ENCODE data around the gene IL1R1. TPM values are rescaled to one million over a fixed set of nuclear protein-coding genes. Genes with fewer than 3 reads are reported as not detected.

IL1R1 gene
- total RNA-seq, 2 experiments from 2014 or later = not detected

DNA sequence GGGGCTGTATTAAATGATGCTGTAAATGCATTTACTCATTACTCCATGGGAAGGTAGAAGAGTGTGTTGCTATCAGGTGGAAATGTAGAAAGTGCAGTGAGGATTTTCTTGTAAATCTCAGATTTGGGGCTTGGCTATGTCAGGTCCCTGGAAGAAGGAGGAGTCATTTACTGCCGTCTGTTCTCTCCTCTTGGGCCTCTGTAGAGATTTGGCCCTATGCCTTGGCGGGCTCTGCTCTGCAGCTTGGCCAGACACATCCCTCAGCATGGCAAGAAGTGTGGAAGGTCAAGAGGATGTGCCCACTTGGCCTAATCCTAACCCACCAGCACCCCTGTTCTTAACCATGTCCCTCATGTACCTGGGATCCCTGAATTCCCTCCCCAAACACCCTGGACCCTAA lies 6.7 kb downstream of the IL1R1 start:
- no peak for TF ChIP-seq EZH2phosphoT487 (IDR thresholded peaks at IDR 0.05; ENCODE audit: borderline replicate concordance, low read depth, low read length)
- TF ChIP-seq, protein P1, sequence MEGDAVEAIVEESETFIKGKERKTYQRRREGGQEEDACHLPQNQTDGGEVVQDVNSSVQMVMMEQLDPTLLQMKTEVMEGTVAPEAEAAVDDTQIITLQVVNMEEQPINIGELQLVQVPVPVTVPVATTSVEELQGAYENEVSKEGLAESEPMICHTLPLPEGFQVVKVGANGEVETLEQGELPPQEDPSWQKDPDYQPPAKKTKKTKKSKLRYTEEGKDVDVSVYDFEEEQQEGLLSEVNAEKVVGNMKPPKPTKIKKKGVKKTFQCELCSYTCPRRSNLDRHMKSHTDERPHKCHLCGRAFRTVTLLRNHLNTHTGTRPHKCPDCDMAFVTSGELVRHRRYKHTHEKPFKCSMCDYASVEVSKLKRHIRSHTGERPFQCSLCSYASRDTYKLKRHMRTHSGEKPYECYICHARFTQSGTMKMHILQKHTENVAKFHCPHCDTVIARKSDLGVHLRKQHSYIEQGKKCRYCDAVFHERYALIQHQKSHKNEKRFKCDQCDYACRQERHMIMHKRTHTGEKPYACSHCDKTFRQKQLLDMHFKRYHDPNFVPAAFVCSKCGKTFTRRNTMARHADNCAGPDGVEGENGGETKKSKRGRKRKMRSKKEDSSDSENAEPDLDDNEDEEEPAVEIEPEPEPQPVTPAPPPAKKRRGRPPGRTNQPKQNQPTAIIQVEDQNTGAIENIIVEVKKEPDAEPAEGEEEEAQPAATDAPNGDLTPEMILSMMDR (conservative IDR thresholded peaks at IDR 0.05; ENCODE audit: low read length) = no peak
- CTCF ChIA-PET (ENCODE audit: unreplicated experiment) = no interaction called here
- no peak overlapping the region for H3K4me2 ChIP-seq (ENCODE audit: low read length)
- BruUV-seq (replicated peaks) = no TSS peak
- no peaks in the 10 kb centered on the region for H3K36me3 ChIP-seq (ENCODE audit: insufficient read depth, low read length)
- intact Hi-C loops (cut with micrococcal nuclease; ENCODE audit: unreplicated experiment) = no loop called here
- H3K4me1 ChIP-seq (ENCODE audit: insufficient read depth, low read length, poor library complexity, severe bottlenecking) = no peaks in the 10 kb centered on the region
- no peaks in the 10 kb centered on the region for H3K9me2 ChIP-seq (ENCODE audit: insufficient read depth, low read length)
- DNase-seq (ENCODE audit: low spot score) = no peak
- no peaks in the 10 kb centered on the region for H4K20me1 ChIP-seq (ENCODE audit: insufficient read depth, low read length)
- H3K27ac ChIP-seq (ENCODE audit: low read depth, low read length, poor library complexity, severe bottlenecking) = no peak overlapping the region
- POLR2A ChIA-PET = no interaction called here
- H3K4me3 ChIP-seq (ENCODE audit: low read depth, low read length, poor library complexity, severe bottlenecking) = no peak overlapping the region
- H3K79me2 ChIP-seq (ENCODE audit: insufficient read depth, low read depth, low read length) = no peaks in the 10 kb centered on the region
- H2AFZ ChIP-seq (ENCODE audit: low read length) = no peak overlapping the region
- no peaks in the 10 kb centered on the region for H3K9me3 ChIP-seq (ENCODE audit: low read length)

DNA sequence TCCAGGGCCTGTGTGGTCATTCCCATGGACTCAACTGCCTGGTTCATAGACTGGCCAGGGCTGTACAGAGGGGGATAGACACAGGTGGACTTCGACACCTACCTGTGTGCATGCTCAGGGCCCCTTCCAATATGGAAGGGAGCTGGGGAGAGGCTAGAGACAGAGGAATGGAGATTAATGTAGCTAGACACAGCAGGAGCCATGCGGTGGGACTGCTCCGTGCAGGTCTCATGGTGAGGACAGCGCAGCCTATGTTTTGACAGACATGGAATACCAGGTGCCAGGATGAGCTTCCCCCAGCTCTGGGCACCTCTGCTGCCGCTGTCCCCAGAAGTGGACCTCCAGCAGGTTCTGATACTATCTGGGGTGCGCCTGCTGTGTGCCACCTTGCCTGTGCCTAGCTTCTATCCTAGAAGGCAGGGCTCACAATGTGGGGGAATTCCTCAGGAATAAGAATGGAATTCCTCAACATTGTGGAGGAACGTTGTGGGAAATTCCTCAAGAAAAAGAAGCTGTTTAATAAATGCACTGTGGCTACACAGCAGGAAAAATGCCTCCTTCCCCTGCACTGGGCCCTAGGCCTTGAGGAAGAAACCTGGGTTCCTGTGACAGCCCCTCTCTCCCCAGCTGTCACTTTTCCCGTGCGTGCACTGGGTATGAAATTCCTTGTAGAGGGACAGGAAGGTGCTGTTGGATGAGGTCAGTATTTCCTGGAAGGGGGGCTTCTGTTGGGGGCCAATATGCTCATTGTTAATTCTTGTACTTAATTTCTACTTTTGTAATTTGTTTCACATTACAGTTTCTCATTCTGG lies 7.3 kb downstream of the IL1R1 start:
- no peak for DNase-seq (ENCODE audit: low spot score)
- CTCF ChIA-PET (ENCODE audit: unreplicated experiment) = no interaction called here
- H3K4me2 ChIP-seq (ENCODE audit: low read length) = no peak overlapping the region
- H3K9me3 ChIP-seq (ENCODE audit: low read length) = no peaks in the 10 kb centered on the region
- intact Hi-C loops (cut with micrococcal nuclease; ENCODE audit: unreplicated experiment) = no loop called here
- H3K4me1 ChIP-seq (ENCODE audit: insufficient read depth, low read length, poor library complexity, severe bottlenecking) = no peaks in the 10 kb centered on the region
- H3K27ac ChIP-seq (ENCODE audit: low read depth, low read length, poor library complexity, severe bottlenecking) = no peak overlapping the region
- POLR2A ChIA-PET = no interaction called here
- H3K36me3 ChIP-seq (ENCODE audit: insufficient read depth, low read length) = no peaks in the 10 kb centered on the region
- H3K9me2 ChIP-seq (ENCODE audit: insufficient read depth, low read length) = no peaks in the 10 kb centered on the region
- H4K20me1 ChIP-seq (ENCODE audit: insufficient read depth, low read length) = no peaks in the 10 kb centered on the region
- TF ChIP-seq EZH2phosphoT487 (IDR thresholded peaks at IDR 0.05; ENCODE audit: borderline replicate concordance, low read depth, low read length) = no peak
- TF ChIP-seq, protein P1 (conservative IDR thresholded peaks at IDR 0.05; ENCODE audit: low read length) = no peak
- no TSS peak for BruUV-seq (replicated peaks)
- no peak overlapping the region for H2AFZ ChIP-seq (ENCODE audit: low read length)
- H3K79me2 ChIP-seq (ENCODE audit: insufficient read depth, low read depth, low read length) = no peaks in the 10 kb centered on the region
- no peak overlapping the region for H3K4me3 ChIP-seq (ENCODE audit: low read depth, low read length, poor library complexity, severe bottlenecking)

DNA sequence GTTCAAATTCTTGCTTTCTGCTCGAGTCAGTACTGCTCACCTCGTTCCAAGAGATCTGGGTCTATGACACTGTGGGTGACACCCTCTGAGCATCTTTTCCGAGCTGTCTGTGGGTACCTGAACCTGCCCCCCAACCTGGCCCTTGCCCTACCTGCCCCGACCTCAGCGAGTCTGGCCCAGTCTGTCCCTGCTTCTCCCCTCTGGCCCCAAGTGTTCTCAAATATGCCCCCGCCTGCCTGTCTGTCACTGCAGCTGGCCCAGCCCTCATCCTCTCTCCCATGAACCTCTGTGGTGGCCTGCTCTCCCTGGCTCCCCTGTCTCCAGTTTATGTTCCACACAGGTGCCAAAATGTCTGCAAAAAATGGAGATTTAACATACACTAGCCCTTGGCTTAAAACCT lies 11.8 kb downstream of the IL1R1 start:
- CTCF ChIA-PET (ENCODE audit: unreplicated experiment) = no interaction called here
- H3K27ac ChIP-seq (ENCODE audit: low read depth, low read length, poor library complexity, severe bottlenecking) = no peak overlapping the region
- no TSS peak for BruUV-seq (replicated peaks)

More for the DNA sequence above, 11.8 kb downstream of the IL1R1 start:
- POLR2A ChIA-PET = no interaction called here
- Histone ChIP-seq H3K79me2 (ENCODE audit: insufficient read depth, low read depth, low read length) (no peaks in the 10 kb centered on the region), H3K4me1 (ENCODE audit: insufficient read depth, low read length, poor library complexity, severe bottlenecking) (no peaks in the 10 kb centered on the region), H3K9me2 (ENCODE audit: insufficient read depth, low read length) (no peaks in the 10 kb centered on the region), H2AFZ (ENCODE audit: low read length) (no peak overlapping the region), H3K36me3 (ENCODE audit: insufficient read depth, low read length) (no peaks in the 10 kb centered on the region), H3K4me2 (ENCODE audit: low read length) (no peak overlapping the region), H3K4me3 (ENCODE audit: low read depth, low read length, poor library complexity, severe bottlenecking) (no peak overlapping the region), H4K20me1 (ENCODE audit: insufficient read depth, low read length) (no peaks in the 10 kb centered on the region), H3K9me3 (ENCODE audit: low read length) (no peaks in the 10 kb centered on the region)
- intact Hi-C loops (cut with micrococcal nuclease; ENCODE audit: unreplicated experiment) = no loop called here
- no peak for DNase-seq (ENCODE audit: low spot score)
- TF ChIP-seq, protein P1 (conservative IDR thresholded peaks at IDR 0.05; ENCODE audit: low read length) = no peak
- TF ChIP-seq EZH2phosphoT487 (IDR thresholded peaks at IDR 0.05; ENCODE audit: borderline replicate concordance, low read depth, low read length) = no peak

Measured in OCI-LY7 (cell line).